Ishikawa (cell line): ENCODE results near the gene PDE3A.

Experiments used
- EGR1 ChIP-seq: IDR thresholded peaks from 2 replicates; pipeline ENCODE4 v1.6.1; 2012
- NFIC ChIP-seq: IDR thresholded peaks from 2 replicates; pipeline ENCODE4 v1.6.1; 2012
- RAD21 ChIP-seq: IDR thresholded peaks from 2 replicates; pipeline ENCODE4 v1.6.1; 2012; ENCODE audit warnings: low read depth
- TAF1 ChIP-seq: IDR thresholded peaks from 2 replicates; pipeline ENCODE4 v1.6.1; 2012; ENCODE audit warnings: low read depth, mild to moderate bottlenecking
- TCF12 ChIP-seq: IDR thresholded peaks from 2 replicates; pipeline ENCODE4 v1.6.1; 2012; ENCODE audit warnings: low read depth
- TF ChIP-seq, protein P1 (sequence below): IDR thresholded peaks from 2 replicates; pipeline ENCODE4 v1.6.1; 2012
- TF ChIP-seq, protein P2 (sequence below): IDR thresholded peaks from 2 replicates; pipeline ENCODE4 v1.6.1; 2012; ENCODE audit warnings: low read depth, mild to moderate bottlenecking

DNA sequence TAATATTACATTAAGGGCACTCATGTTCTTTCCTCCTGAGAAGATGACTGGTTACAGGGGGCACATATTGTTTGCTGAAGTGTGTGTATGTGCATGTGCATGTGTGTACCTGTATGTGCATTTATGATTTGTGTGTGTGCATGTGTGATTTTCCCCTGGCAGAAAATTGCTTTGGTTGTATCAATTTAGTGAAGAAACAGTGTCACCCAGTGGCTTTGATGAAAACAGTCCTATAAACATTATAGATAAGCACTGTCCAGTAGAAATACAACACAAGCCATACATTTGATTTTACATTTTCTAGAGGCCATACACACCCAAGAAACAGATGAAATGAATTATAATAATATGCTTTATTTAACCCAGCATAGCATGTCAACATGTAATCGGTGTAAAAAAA, 8.6 kb downstream of the PDE3A start:
- TF ChIP-seq TAF1 (no peak), NFIC (no peak), TCF12 (no peak), RAD21 (peak; percentile 86), EGR1 (no peak)
- TF ChIP-seq, protein P1, sequence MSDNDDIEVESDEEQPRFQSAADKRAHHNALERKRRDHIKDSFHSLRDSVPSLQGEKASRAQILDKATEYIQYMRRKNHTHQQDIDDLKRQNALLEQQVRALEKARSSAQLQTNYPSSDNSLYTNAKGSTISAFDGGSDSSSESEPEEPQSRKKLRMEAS, result no peak
- TF ChIP-seq, protein P2, sequence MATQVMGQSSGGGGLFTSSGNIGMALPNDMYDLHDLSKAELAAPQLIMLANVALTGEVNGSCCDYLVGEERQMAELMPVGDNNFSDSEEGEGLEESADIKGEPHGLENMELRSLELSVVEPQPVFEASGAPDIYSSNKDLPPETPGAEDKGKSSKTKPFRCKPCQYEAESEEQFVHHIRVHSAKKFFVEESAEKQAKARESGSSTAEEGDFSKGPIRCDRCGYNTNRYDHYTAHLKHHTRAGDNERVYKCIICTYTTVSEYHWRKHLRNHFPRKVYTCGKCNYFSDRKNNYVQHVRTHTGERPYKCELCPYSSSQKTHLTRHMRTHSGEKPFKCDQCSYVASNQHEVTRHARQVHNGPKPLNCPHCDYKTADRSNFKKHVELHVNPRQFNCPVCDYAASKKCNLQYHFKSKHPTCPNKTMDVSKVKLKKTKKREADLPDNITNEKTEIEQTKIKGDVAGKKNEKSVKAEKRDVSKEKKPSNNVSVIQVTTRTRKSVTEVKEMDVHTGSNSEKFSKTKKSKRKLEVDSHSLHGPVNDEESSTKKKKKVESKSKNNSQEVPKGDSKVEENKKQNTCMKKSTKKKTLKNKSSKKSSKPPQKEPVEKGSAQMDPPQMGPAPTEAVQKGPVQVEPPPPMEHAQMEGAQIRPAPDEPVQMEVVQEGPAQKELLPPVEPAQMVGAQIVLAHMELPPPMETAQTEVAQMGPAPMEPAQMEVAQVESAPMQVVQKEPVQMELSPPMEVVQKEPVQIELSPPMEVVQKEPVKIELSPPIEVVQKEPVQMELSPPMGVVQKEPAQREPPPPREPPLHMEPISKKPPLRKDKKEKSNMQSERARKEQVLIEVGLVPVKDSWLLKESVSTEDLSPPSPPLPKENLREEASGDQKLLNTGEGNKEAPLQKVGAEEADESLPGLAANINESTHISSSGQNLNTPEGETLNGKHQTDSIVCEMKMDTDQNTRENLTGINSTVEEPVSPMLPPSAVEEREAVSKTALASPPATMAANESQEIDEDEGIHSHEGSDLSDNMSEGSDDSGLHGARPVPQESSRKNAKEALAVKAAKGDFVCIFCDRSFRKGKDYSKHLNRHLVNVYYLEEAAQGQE, result no peak
